Trophoblast cell (in vitro differentiated cells and primary cell): ENCODE measurements around the gene CHMP4A.

Experiments
- DNase-seq, 2 donors: peaks; one replicate each; pipeline ENCODE4 v3.0.0-alpha.2; 2016
- H2AFZ ChIP-seq: 2 replicates; pipeline ENCODE4 v1.6.1; 2013; ENCODE audit warnings: low read length, moderate library complexity, mild to moderate bottlenecking; ENCODE audit not compliant: insufficient read depth, poor library complexity
- H2AK5ac ChIP-seq: 2 replicates; pipeline ENCODE4 v1.6.1; 2013; ENCODE audit warnings: mild to moderate bottlenecking, low read length
- H2BK120ac ChIP-seq: 2 replicates; pipeline ENCODE4 v1.6.1; 2013; ENCODE audit warnings: low read length, mild to moderate bottlenecking, moderate library complexity; ENCODE audit not compliant: insufficient read depth, poor library complexity
- H2BK12ac ChIP-seq: 2 replicates; pipeline ENCODE4 v1.6.1; 2013; ENCODE audit warnings: mild to moderate bottlenecking, low read length, moderate library complexity
- H2BK5ac ChIP-seq: 2 replicates; pipeline ENCODE4 v1.6.1; 2013; ENCODE audit warnings: low read length, low read depth, moderate library complexity, mild to moderate bottlenecking; ENCODE audit not compliant: poor library complexity
- H3K14ac ChIP-seq: 2 replicates; pipeline ENCODE4 v1.6.1; 2013; ENCODE audit warnings: mild to moderate bottlenecking, low read length
- H3K18ac ChIP-seq: 2 replicates; pipeline ENCODE4 v1.6.1; 2013; ENCODE audit warnings: mild to moderate bottlenecking, low read length
- H3K23ac ChIP-seq: 2 replicates; pipeline ENCODE4 v1.6.1; 2013; ENCODE audit warnings: low read length
- H3K27ac ChIP-seq: 2 replicates; pipeline ENCODE4 v1.5.1; 2013; ENCODE audit warnings: low read depth, mild to moderate bottlenecking, inconsistent platforms, low read length, moderate library complexity
- H3K27me3 ChIP-seq: 2 replicates; pipeline ENCODE4 v1.6.1; 2013; ENCODE audit warnings: inconsistent platforms, mild to moderate bottlenecking, low read length, moderate library complexity; ENCODE audit not compliant: insufficient read depth
- H3K36me3 ChIP-seq, 2 experiments: 1 replicate in 1 of 2; 2 replicates in 1 of 2; pipeline ENCODE4 v1.6.1; 2013; ENCODE audit warnings: low read length in 2 of 2, mild to moderate bottlenecking in 2 of 2, moderate library complexity in 1 of 2; ENCODE audit not compliant: insufficient read depth in 2 of 2, control insufficient read depth in 1 of 2
- H3K4ac ChIP-seq: 2 replicates; pipeline ENCODE4 v1.6.1; 2013; ENCODE audit warnings: low read depth, mild to moderate bottlenecking, low read length, moderate library complexity
- H3K4me1 ChIP-seq, 2 experiments: 1 replicate in 1 of 2; 2 replicates in 1 of 2; pipeline ENCODE4 v1.6.1; 2013; ENCODE audit warnings: low read length in 2 of 2, mild to moderate bottlenecking in 2 of 2, moderate library complexity in 1 of 2; ENCODE audit not compliant: insufficient read depth in 2 of 2, control insufficient read depth in 1 of 2
- H3K4me2 ChIP-seq: 2 replicates; pipeline ENCODE4 v1.6.1; 2013; ENCODE audit warnings: inconsistent platforms, mild to moderate bottlenecking, low read length, moderate library complexity
- H3K4me3 ChIP-seq: 2 replicates; pipeline ENCODE4 v1.5.1; 2013; ENCODE audit warnings: mild to moderate bottlenecking, low read depth, low read length, inconsistent platforms
- H3K79me1 ChIP-seq: one replicate; pipeline ENCODE4 v1.6.1; 2013; ENCODE audit warnings: low read length
- H3K79me2 ChIP-seq: 2 replicates; pipeline ENCODE4 v1.6.1; 2013; ENCODE audit warnings: low read length, mild to moderate bottlenecking; ENCODE audit not compliant: control insufficient read depth, insufficient read depth, poor library complexity
- H3K9ac ChIP-seq: 2 replicates; pipeline ENCODE4 v1.6.1; 2013; ENCODE audit warnings: mild to moderate bottlenecking, low read length
- H3K9me3 ChIP-seq: 2 replicates; pipeline ENCODE4 v1.6.1; 2013; ENCODE audit warnings: low read depth, mild to moderate bottlenecking, control low read depth, inconsistent platforms, low read length; ENCODE audit not compliant: insufficient read depth
- H4K12ac ChIP-seq: 2 replicates; pipeline ENCODE4 v1.6.1; 2013; ENCODE audit warnings: low read depth, mild to moderate bottlenecking, low read length, moderate library complexity
- H4K8ac ChIP-seq: 2 replicates; pipeline ENCODE4 v1.6.1; 2013; ENCODE audit warnings: low read depth, mild to moderate bottlenecking, low read length, moderate library complexity
- H4K91ac ChIP-seq: one replicate; pipeline ENCODE4 v1.6.1; 2013; ENCODE audit warnings: low read depth, mild to moderate bottlenecking, low read length, moderate library complexity
- WGBS: extraction: QIAGEN DNeasy Blood & Tissue Kit; methylation state at CpG from one replicate; pipeline ENCODE4 v1.1.7; 2013; ENCODE audit warnings: missing lambda C conversion rate; ENCODE audit not compliant: insufficient read length, insufficient coverage; ENCODE audit errors: extremely low coverage; 5-methylcytosine and 5-hydroxymethylcytosine counted together

Gene CHMP4A

DNA sequence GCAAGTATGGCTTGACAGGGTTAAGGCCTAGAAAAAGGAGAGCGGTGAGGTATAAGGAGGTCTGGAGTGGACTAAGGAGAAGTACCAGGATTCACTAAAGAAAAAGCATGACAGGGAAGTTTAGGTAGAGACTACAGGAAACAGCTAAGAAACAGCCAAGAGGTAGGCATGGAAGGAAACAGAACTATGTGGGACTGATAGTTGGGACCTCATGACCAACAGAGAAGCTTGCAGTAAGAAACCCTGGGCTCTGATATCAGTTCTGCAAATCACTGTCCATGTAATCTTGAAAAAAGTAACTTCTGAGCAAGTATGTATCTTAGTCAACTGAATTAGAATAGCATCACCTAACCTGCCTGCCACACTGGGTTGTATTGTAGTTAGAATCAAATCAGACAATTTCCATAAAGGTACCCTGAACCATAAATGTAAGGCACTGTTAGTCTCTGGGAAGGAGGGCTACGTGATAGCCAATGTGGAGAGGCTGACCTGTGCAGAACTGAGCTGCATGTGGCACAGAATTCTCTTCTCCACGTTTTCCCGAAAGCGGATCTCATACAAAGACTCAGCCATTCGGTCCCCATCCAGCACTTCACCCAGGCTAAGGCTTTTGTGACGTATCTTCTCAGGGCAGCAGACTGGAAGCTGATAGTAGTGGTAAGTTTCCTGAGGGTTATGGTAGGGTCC lies 19.0 kb downstream of the CHMP4A start:
- Histone ChIP-seq H3K4me1 (peaks cover 8 to 10% of the 10 kb centered on the region in 2 experiments), H3K23ac (no peak overlapping the region), H3K79me2 (peaks cover 11% of the 10 kb centered on the region), H3K4ac (peak overlapping the region; percentile 90), H3K14ac (peak overlapping the region; percentile 96), H3K79me1 (peaks cover 12% of the 10 kb centered on the region), H3K9me3 (peaks cover 1% of the 10 kb centered on the region), H4K12ac (peak overlapping the region; percentile 95), H2BK120ac (peak overlapping the region; percentile 87), H3K27me3 (no peaks in the 10 kb centered on the region), H3K36me3 (peaks cover 14 to 26% of the 10 kb centered on the region in 2 experiments), H4K8ac (peak overlapping the region; percentile 90), H2AK5ac (peak overlapping the region; percentile 59), H2BK12ac (no peak overlapping the region), H3K4me2 (peak overlapping the region; percentile 88), H3K4me3 (peak overlapping the region; percentile 75), H4K91ac (peak overlapping the region; percentile 91), H3K9ac (peak overlapping the region; percentile 23), H3K27ac (no peak overlapping the region), H3K18ac (peak overlapping the region; percentile 57), H2BK5ac (no peak overlapping the region), H2AFZ (peak overlapping the region; percentile 84)
- WGBS: no CpG with 5 or more reads among the region's 7 CpGs
- DNase-seq: no peak

DNA sequence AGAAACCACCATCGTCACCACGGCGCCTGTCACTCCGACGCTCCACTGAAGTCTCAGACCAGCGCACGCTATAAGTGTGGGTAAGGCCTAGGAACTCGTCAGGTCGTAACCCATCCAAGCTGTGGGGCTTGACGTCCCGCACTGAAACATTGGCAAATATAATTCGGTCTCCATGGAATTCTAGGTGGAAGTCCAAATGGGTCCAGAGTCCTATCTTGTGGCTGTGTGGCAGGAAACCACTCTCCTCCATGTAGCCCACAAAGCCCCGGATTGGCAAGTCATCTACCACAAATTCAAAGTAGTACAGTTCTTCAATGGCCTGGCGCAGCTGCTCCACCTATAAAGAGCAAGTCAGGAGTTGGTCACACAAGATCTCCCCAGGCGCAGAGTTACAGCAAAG lies 20.4 kb downstream of the CHMP4A start:
- H3K9ac ChIP-seq: no peak overlapping the region
- no peak overlapping the region for H4K8ac ChIP-seq
- H3K4me1 ChIP-seq: peaks cover 9 to 10% of the 10 kb centered on the region in 2 experiments
- no peak overlapping the region for H3K27ac ChIP-seq
- H3K9me3 ChIP-seq: peaks cover 1% of the 10 kb centered on the region
- no peak overlapping the region for H3K18ac ChIP-seq
- peaks cover 14 to 26% of the 10 kb centered on the region in 2 experiments for H3K36me3 ChIP-seq
- H2BK12ac ChIP-seq: no peak overlapping the region
- no peaks in the 10 kb centered on the region for H3K27me3 ChIP-seq
- H3K4me3 ChIP-seq: no peak overlapping the region
- no peak overlapping the region for H2BK120ac ChIP-seq
- no peak overlapping the region for H2AK5ac ChIP-seq
- no peak overlapping the region for H3K23ac ChIP-seq
- H3K4ac ChIP-seq: no peak overlapping the region
- H2BK5ac ChIP-seq: no peak overlapping the region
- no peak for DNase-seq
- peaks cover 15% of the 10 kb centered on the region for H3K79me1 ChIP-seq
- peaks cover 15% of the 10 kb centered on the region for H3K79me2 ChIP-seq
- H3K14ac ChIP-seq: no peak overlapping the region
- H2AFZ ChIP-seq: no peak overlapping the region
- no peak overlapping the region for H4K91ac ChIP-seq
- H4K12ac ChIP-seq: no peak overlapping the region
- no peak overlapping the region for H3K4me2 ChIP-seq
- no CpG with 5 or more reads among the region's 15 CpGs for WGBS

GRCh38 chr14:24190416-24190815 lies 22.9 kb downstream of the CHMP4A start:
- H3K79me1 ChIP-seq: peaks cover 9% of the 10 kb centered on the region
- no peak overlapping the region for H4K8ac ChIP-seq
- H3K36me3 ChIP-seq: peaks cover 28 to 45% of the 10 kb centered on the region in 2 experiments
- WGBS: no CpG with 5 or more reads among the region's 10 CpGs
- H2BK120ac ChIP-seq: no peak overlapping the region
- H3K4ac ChIP-seq: no peak overlapping the region
- no peak overlapping the region for H3K27ac ChIP-seq
- H4K91ac ChIP-seq: no peak overlapping the region
- peaks cover 8 to 10% of the 10 kb centered on the region in 2 experiments for H3K4me1 ChIP-seq
- H3K14ac ChIP-seq: no peak overlapping the region
- no peak overlapping the region for H2AFZ ChIP-seq
- H3K18ac ChIP-seq: no peak overlapping the region
- H3K27me3 ChIP-seq: no peaks in the 10 kb centered on the region
- no peak overlapping the region for H3K23ac ChIP-seq
- H2BK12ac ChIP-seq: no peak overlapping the region
- H3K9me3 ChIP-seq: peaks cover 1% of the 10 kb centered on the region
- H3K9ac ChIP-seq: no peak overlapping the region
- no peak overlapping the region for H4K12ac ChIP-seq
- no peak overlapping the region for H2BK5ac ChIP-seq
- no peak overlapping the region for H2AK5ac ChIP-seq
- no peak overlapping the region for H3K4me2 ChIP-seq
- H3K79me2 ChIP-seq: peaks cover 10% of the 10 kb centered on the region
- DNase-seq: no peak
- peak overlapping the region; percentile 53 for H3K4me3 ChIP-seq

DNA sequence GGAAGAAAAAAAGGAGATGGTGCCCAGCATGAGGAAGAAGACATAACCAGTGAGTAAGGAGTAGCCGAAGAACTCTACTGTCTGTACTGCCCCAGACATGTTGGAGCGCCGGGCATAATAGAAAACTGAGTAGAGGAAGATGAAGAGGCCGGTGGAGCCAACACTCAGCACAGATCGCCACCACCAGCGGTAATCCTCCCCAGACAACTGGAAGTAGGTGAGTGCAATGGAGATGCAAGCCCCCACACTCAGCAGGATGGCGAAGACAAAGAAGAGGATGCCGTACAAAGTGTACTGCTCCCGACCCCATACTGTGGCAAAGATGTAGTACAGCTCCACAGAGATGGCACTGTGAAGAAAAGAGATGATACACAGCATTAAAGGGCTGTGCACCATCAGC lies 23.8 kb downstream of the CHMP4A start:
- H3K27me3 ChIP-seq: no peaks in the 10 kb centered on the region
- no peak overlapping the region for H2BK5ac ChIP-seq
- WGBS: no CpG with 5 or more reads among the region's 9 CpGs
- no peak overlapping the region for H3K27ac ChIP-seq
- no peak overlapping the region for H3K4ac ChIP-seq
- peak overlapping the region; percentile 43 for H4K12ac ChIP-seq
- peaks cover 3 to 4% of the 10 kb centered on the region in 2 experiments for H3K4me1 ChIP-seq
- no peak overlapping the region for H2BK120ac ChIP-seq
- peak overlapping the region; percentile 33 for H4K8ac ChIP-seq
- H3K9me3 ChIP-seq: peaks cover 1% of the 10 kb centered on the region
- H3K4me2 ChIP-seq: no peak overlapping the region
- H2AFZ ChIP-seq: no peak overlapping the region
- no peak overlapping the region for H2AK5ac ChIP-seq
- peaks cover 37 to 55% of the 10 kb centered on the region in 2 experiments for H3K36me3 ChIP-seq
- H3K4me3 ChIP-seq: no peak overlapping the region
- no peak overlapping the region for H3K9ac ChIP-seq
- DNase-seq: no peak
- H4K91ac ChIP-seq: no peak overlapping the region
- no peak overlapping the region for H3K23ac ChIP-seq
- H3K14ac ChIP-seq: no peak overlapping the region
- peaks cover 4% of the 10 kb centered on the region for H3K79me1 ChIP-seq
- peaks cover 4% of the 10 kb centered on the region for H3K79me2 ChIP-seq
- H2BK12ac ChIP-seq: no peak overlapping the region
- H3K18ac ChIP-seq: no peak overlapping the region
